WTC11 (cell line): Measurements from ENCODE around the gene CDSN. TPM values are rescaled to one million over a fixed set of nuclear protein-coding genes. Genes with fewer than 3 reads are reported as not detected.

ENCODE experiments used
- ATAC-seq: fragments of 200-7000 bp; cut with Tn5 transposase; 2 replicates; pipeline ENCODE4 v1.10.0; 2021; ENCODE audit warnings: mild to moderate bottlenecking, moderate library complexity
- CTCF ChIA-PET: fragments of 300-600 bp; sonication (Branson Sonifier 250); formaldehyde crosslinking; loops from one replicate; lab custom pipeline; 2021; ENCODE audit warnings: antibody characterized with exemption; lab: Charles Lee
- POLR2A ChIA-PET: fragments of 350-600 bp; sonication (Branson Sonifier 250); formaldehyde crosslinking; loops from one replicate; lab custom pipeline; 2021; ENCODE audit warnings: antibody characterized with exemption; lab: Charles Lee
- DNase-seq: peaks from one replicate; pipeline ENCODE4 v3.0.0; 2021; ENCODE audit warnings: low spot score
- H3K27ac Mint-ChIP-seq: 2 replicates; pipeline ENCODE4 v1.8.0; 2021; ENCODE audit warnings: mixed read lengths
- H3K27me3 Mint-ChIP-seq: 2 replicates; pipeline ENCODE4 v1.8.0; 2021; ENCODE audit warnings: low read depth, mild to moderate bottlenecking, moderate library complexity, mixed read lengths
- H3K36me3 Mint-ChIP-seq: 2 replicates; pipeline ENCODE4 v1.8.0; 2021; ENCODE audit warnings: mixed read lengths
- H3K4me1 Mint-ChIP-seq: 2 replicates; pipeline ENCODE4 v1.8.0; 2022; ENCODE audit warnings: mixed read lengths
- H3K4me3 Mint-ChIP-seq: 2 replicates; pipeline ENCODE4 v1.8.0; 2021; ENCODE audit warnings: mild to moderate bottlenecking, moderate library complexity, mixed read lengths
- H3K9me3 Mint-ChIP-seq: 2 replicates; pipeline ENCODE4 v1.8.0; 2021; ENCODE audit warnings: mixed read lengths
- AR ChIP-seq: fragments of 250-450 bp; sonication (Bioruptor Pico); IDR thresholded peaks from 2 replicates; pipeline ENCODE4 v1.9.0; 2021; ENCODE audit warnings: mild to moderate bottlenecking
- ATF1 ChIP-seq: sonication (generic); formaldehyde crosslinking; IDR thresholded peaks from 2 replicates; pipeline ENCODE4 v1.8.1; 2023; ENCODE audit warnings: mild to moderate bottlenecking, moderate library complexity, missing genetic modification reagents
- ATF6 ChIP-seq: sonication (generic); formaldehyde crosslinking; IDR thresholded peaks from 2 replicates; pipeline ENCODE4 v1.8.1; 2023; ENCODE audit warnings: mild to moderate bottlenecking, missing genetic modification reagents
- FOXP4 ChIP-seq: sonication (generic); formaldehyde crosslinking; IDR thresholded peaks from 2 replicates; pipeline ENCODE4 v1.8.0; 2022; ENCODE audit warnings: mild to moderate bottlenecking, missing genetic modification reagents
- IRF1 ChIP-seq: sonication (generic); formaldehyde crosslinking; IDR thresholded peaks from 2 replicates; pipeline ENCODE4 v1.8.0; 2023; ENCODE audit warnings: missing genetic modification reagents
- IRF2 ChIP-seq: sonication (generic); formaldehyde crosslinking; IDR thresholded peaks from 2 replicates; pipeline ENCODE4 v1.8.0; 2022; ENCODE audit warnings: low read depth, missing genetic modification reagents, borderline replicate concordance
- JAZF1 ChIP-seq: fragments of 250-450 bp; sonication (Bioruptor Pico); IDR thresholded peaks from 2 replicates; pipeline ENCODE4 v1.9.0; 2021; ENCODE audit warnings: moderate library complexity, mild to moderate bottlenecking, inconsistent platforms
- JUN ChIP-seq: sonication (generic); formaldehyde crosslinking; IDR thresholded peaks from 2 replicates; pipeline ENCODE4 v1.8.0; 2023; ENCODE audit warnings: mild to moderate bottlenecking, missing genetic modification reagents
- MYBL2 ChIP-seq: sonication (generic); formaldehyde crosslinking; IDR thresholded peaks from 2 replicates; pipeline ENCODE4 v1.8.1; 2023; ENCODE audit warnings: mild to moderate bottlenecking, moderate library complexity, missing genetic modification reagents
- NFE2L1 ChIP-seq: sonication (generic); formaldehyde crosslinking; IDR thresholded peaks from 2 replicates; pipeline ENCODE4 v1.8.1; 2023; ENCODE audit warnings: missing genetic modification reagents
- SP1 ChIP-seq: sonication (generic); formaldehyde crosslinking; conservative IDR thresholded peaks from 2 replicates; pipeline ENCODE4 v1.8.1; 2022; ENCODE audit warnings: missing genetic modification reagents
- TEAD4 ChIP-seq: sonication (generic); formaldehyde crosslinking; IDR thresholded peaks from 2 replicates; pipeline ENCODE4 v1.8.0; 2022; ENCODE audit warnings: mild to moderate bottlenecking, missing genetic modification reagents
- ZBTB21 ChIP-seq: sonication (generic); formaldehyde crosslinking; IDR thresholded peaks from 2 replicates; pipeline ENCODE4 v1.8.1; 2023; ENCODE audit warnings: mild to moderate bottlenecking, missing genetic modification reagents, borderline replicate concordance
- ZNF121 ChIP-seq: sonication (generic); formaldehyde crosslinking; IDR thresholded peaks from 2 replicates; pipeline ENCODE4 v1.8.0; 2023; ENCODE audit warnings: missing genetic modification reagents
- ZNF219 ChIP-seq: sonication (generic); formaldehyde crosslinking; IDR thresholded peaks from 2 replicates; pipeline ENCODE4 v1.8.0; 2023; ENCODE audit warnings: missing genetic modification reagents, mild to moderate bottlenecking, borderline replicate concordance
- ZNF232 ChIP-seq: sonication (generic); formaldehyde crosslinking; IDR thresholded peaks from 2 replicates; pipeline ENCODE4 v1.8.0; 2022; ENCODE audit warnings: mild to moderate bottlenecking, missing genetic modification reagents
- ZNF263 ChIP-seq: sonication (generic); formaldehyde crosslinking; IDR thresholded peaks from 2 replicates; pipeline ENCODE4 v1.8.1; 2022; ENCODE audit warnings: low read depth, mild to moderate bottlenecking, moderate library complexity, missing genetic modification reagents
- ZNF317 ChIP-seq: sonication (generic); formaldehyde crosslinking; IDR thresholded peaks from 2 replicates; pipeline ENCODE4 v1.8.1; 2023; ENCODE audit warnings: low read depth, mild to moderate bottlenecking, moderate library complexity, missing genetic modification reagents, borderline replicate concordance
- total RNA-seq: library from RNA; stranded (reverse); gene quantifications from 3 replicates; pipeline ENCODE4 v1.2.3, GENCODE V29; 2021
- TF ChIP-seq, protein P1 (sequence below): sonication (generic); formaldehyde crosslinking; IDR thresholded peaks from 2 replicates; pipeline ENCODE4 v1.8.1; 2022; ENCODE audit warnings: missing genetic modification reagents, borderline replicate concordance
- TF ChIP-seq, protein P2 (sequence below): sonication (generic); formaldehyde crosslinking; IDR thresholded peaks from 2 replicates; pipeline ENCODE4 v1.8.1; 2023; ENCODE audit warnings: mild to moderate bottlenecking, missing genetic modification reagents, borderline replicate concordance

The CDSN gene
- total RNA-seq, 1 experiment from 2014 or later, result not detected

- TF ChIP-seq ZNF317 (CRISPR knock-in tag) (no peak), NFE2L1 (CRISPR knock-in tag) (no peak), JAZF1 (CRISPR knock-in tag) (no peak), SP1 (CRISPR knock-in tag) (no peak), ZNF232 (CRISPR knock-in tag) (no peak), IRF2 (no peak), ZNF219 (CRISPR knock-in tag) (no peak), ZBTB21 (CRISPR knock-in tag) (no peak), ZNF121 (CRISPR knock-in tag) (no peak), JUN (CRISPR knock-in tag) (no peak), ATF6 (no peak), ATF1 (no peak), FOXP4 (CRISPR knock-in tag) (no peak)
- TF ChIP-seq, protein P1, sequence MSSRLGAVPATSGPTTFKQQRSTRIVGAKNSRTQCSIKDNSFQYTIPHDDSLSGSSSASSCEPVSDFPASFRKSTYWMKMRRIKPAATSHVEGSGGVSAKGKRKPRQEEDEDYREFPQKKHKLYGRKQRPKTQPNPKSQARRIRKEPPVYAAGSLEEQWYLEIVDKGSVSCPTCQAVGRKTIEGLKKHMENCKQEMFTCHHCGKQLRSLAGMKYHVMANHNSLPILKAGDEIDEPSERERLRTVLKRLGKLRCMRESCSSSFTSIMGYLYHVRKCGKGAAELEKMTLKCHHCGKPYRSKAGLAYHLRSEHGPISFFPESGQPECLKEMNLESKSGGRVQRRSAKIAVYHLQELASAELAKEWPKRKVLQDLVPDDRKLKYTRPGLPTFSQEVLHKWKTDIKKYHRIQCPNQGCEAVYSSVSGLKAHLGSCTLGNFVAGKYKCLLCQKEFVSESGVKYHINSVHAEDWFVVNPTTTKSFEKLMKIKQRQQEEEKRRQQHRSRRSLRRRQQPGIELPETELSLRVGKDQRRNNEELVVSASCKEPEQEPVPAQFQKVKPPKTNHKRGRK (CRISPR knock-in tag), result no peak
- TF ChIP-seq, all 79 proteins: peak for 0
Observed at GRCh38 chr6:31132806-31133205, 12.6 kb upstream of the CDSN start (continued).

DNA sequence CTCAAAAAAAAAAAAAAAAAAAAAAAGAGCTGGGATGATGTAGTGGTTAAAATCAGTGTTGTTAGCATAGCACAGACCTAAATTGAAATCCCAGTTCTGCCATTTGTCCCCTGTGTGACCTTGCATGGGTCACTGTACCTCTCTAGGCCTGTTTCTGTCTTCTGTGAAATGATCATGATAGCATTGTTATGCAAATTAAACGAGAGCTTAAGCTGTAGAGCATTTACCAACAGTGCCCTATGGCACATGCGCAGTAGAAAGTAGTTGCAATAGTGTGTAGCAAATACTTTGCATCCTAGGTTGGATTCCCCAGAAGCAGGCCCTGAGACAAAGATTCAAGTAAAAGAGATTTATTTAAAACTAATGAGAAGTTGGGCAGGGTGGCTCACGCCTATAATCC lies 11.3 kb upstream of the CDSN start:
- ChIA-PET POLR2A (interaction anchor here (0.6 kb wide), 1 partner anchor 711 kb away, joined by 4 read pairs; no protein-coding TSS in a partner anchor), CTCF (interaction anchor here (0.9 to 6.8 kb wide), 11 partner anchors 17 to 235 kb away, joined by 3 to 90 read pairs (median 4); partner anchors contain the start of genes C6orf15, PSORS1C1 and TCF19)
- H3K4me1 Mint-ChIP-seq, result peaks cover 27% of the 10 kb centered on the region
- 0 out of 2 replicates have a peak overlapping the region, but pooled peaks have one; percentile 3 for H3K27ac Mint-ChIP-seq
- peaks cover 4% of the 10 kb centered on the region; the same call in 1 of the 2 replicates for H3K9me3 Mint-ChIP-seq
- DNase-seq (no peak), ATAC-seq (no peak)
- no peaks in the 10 kb centered on the region for H3K36me3 Mint-ChIP-seq
- H3K27me3 Mint-ChIP-seq, result peaks cover 5% of the 10 kb centered on the region
- H3K4me3 Mint-ChIP-seq, result no peak overlapping the region
- no peak for TF ChIP-seq NFE2L1 (CRISPR knock-in tag)
- no peak for TF ChIP-seq ZNF317 (CRISPR knock-in tag)
- TF ChIP-seq MYBL2 (CRISPR knock-in tag), result no peak
- TF ChIP-seq IRF1 (CRISPR knock-in tag), result no peak
- no peak for TF ChIP-seq TEAD4 (CRISPR knock-in tag)
- TF ChIP-seq, protein P2, sequence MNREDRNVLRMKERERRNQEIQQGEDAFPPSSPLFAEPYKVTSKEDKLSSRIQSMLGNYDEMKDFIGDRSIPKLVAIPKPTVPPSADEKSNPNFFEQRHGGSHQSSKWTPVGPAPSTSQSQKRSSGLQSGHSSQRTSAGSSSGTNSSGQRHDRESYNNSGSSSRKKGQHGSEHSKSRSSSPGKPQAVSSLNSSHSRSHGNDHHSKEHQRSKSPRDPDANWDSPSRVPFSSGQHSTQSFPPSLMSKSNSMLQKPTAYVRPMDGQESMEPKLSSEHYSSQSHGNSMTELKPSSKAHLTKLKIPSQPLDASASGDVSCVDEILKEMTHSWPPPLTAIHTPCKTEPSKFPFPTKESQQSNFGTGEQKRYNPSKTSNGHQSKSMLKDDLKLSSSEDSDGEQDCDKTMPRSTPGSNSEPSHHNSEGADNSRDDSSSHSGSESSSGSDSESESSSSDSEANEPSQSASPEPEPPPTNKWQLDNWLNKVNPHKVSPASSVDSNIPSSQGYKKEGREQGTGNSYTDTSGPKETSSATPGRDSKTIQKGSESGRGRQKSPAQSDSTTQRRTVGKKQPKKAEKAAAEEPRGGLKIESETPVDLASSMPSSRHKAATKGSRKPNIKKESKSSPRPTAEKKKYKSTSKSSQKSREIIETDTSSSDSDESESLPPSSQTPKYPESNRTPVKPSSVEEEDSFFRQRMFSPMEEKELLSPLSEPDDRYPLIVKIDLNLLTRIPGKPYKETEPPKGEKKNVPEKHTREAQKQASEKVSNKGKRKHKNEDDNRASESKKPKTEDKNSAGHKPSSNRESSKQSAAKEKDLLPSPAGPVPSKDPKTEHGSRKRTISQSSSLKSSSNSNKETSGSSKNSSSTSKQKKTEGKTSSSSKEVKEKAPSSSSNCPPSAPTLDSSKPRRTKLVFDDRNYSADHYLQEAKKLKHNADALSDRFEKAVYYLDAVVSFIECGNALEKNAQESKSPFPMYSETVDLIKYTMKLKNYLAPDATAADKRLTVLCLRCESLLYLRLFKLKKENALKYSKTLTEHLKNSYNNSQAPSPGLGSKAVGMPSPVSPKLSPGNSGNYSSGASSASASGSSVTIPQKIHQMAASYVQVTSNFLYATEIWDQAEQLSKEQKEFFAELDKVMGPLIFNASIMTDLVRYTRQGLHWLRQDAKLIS (CRISPR knock-in tag), result no peak
- TF ChIP-seq ZNF263, result no peak
- TF ChIP-seq AR, result no peak
